ENCODE data around the gene UBE2E2. TPM values are rescaled to one million over a fixed set of nuclear protein-coding genes. Genes with fewer than 3 reads are reported as not detected.

UBE2E2 gene
- total RNA-seq, 2 donors from 2014 or later: 6.4 to 9.6 TPM

- Mint-ChIP-seq H3K4me1 (ENCODE audit: low read depth in 2 of 2) (peaks cover 31 to 32% of the 10 kb centered on the region in 2 donors), H3K36me3 (no peaks in the 10 kb centered on the region), H3K4me3 (peak overlapping the region; percentile 61), H3K27ac (peak overlapping the region; percentile 6 to 58), H3K27me3 (no peaks in the 10 kb centered on the region), H3K9me3 (no peaks in the 10 kb centered on the region)
- DNase-seq (ENCODE audit: low spot score): no peak
- peak; percentile 72 to 75 for ATAC-seq
Measured at GRCh38 chr3:23435318-23435717, 232.2 kb downstream of the UBE2E2 start.

DNA sequence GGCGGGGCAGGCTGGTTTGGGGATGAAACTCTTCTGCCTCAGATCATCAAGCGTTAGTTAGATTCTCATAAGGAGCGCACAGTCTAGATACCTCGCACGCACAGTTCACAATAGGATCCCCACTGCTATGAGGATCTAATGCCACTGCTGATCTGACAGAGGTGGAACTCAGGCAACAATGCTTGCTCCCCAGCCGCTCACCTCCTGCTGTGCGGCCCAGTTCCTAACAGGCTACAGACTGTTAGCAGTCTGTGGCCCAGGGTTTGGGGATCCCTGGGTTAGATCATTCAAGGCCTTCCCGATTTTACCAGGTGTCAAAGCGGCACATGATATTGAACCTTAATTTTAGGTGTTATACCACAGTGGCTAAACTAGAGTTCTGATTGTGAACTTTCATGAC is 232.8 kb downstream of the UBE2E2 start:
- no peak for ATAC-seq
- Mint-ChIP-seq H3K27me3 (no peaks in the 10 kb centered on the region), H3K4me3 (no peak overlapping the region), H3K27ac (peak overlapping the region in 1 of 2 donors; percentile 58), H3K4me1 (ENCODE audit: low read depth in 2 of 2) (peaks cover 30 to 34% of the 10 kb centered on the region in 2 donors), H3K9me3 (no peaks in the 10 kb centered on the region), H3K36me3 (no peaks in the 10 kb centered on the region)
- no peak for DNase-seq (ENCODE audit: low spot score)

- H3K36me3 Mint-ChIP-seq: no peaks in the 10 kb centered on the region
- peak overlapping the region; percentile 42 for H3K4me3 Mint-ChIP-seq
- DNase-seq (ENCODE audit: low spot score) (no peak), ATAC-seq (no peak)
- H3K27ac Mint-ChIP-seq: peak overlapping the region in 1 of 2 donors; percentile 55
- peaks cover 28 to 32% of the 10 kb centered on the region in 2 donors for H3K4me1 Mint-ChIP-seq (ENCODE audit: low read depth in 2 of 2)
- H3K27me3 Mint-ChIP-seq: no peaks in the 10 kb centered on the region
- no peaks in the 10 kb centered on the region for H3K9me3 Mint-ChIP-seq
Measured at GRCh38 chr3:23437484-23438145, 234.5 kb downstream of the UBE2E2 start.

DNA sequence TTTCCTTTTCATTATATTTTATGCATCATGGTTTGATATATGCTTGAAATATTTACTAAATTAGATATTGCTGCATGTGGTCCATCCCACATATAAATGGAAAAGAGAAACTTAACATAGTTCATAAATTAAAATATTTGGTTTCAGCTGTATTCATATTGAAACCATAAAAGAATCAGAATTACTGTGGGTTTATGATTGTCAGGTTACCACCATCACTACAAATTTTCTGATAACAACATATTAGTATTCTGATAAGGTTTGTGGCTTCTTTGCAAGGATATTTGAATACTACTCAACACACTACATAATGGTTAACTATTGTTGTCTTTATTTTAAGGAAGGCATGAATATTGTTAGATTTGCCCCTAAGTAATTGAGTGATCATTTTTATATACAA is 235.5 kb downstream of the UBE2E2 start:
- Mint-ChIP-seq H3K36me3 (no peaks in the 10 kb centered on the region), H3K27ac (no peak overlapping the region), H3K4me3 (peak overlapping the region; percentile 33), H3K27me3 (no peaks in the 10 kb centered on the region), H3K9me3 (no peaks in the 10 kb centered on the region), H3K4me1 (ENCODE audit: low read depth in 2 of 2) (peaks cover 34 to 43% of the 10 kb centered on the region in 2 donors)
- no peak for DNase-seq (ENCODE audit: low spot score)
- peak in 1 of 2 donors; percentile 8 for ATAC-seq

DNA sequence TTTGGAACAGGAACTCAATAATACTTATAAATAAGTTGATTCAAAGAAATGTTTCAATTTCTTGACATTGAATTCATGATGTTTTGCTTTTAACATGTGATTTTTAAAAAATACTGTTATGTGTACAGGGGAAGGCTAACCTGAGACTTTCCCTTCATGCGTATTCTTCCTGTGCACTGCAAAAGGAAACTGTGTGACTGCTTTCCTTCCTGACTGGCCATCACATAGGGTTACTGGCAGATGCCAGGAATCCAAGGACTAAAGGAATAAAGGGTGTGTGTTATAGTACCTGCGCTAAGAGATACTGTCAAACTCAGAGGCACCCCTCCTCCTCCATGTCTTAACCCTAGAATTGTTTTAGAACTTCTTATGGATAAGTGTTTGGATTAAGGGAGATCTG is 236.0 kb downstream of the UBE2E2 start:
- H3K9me3 Mint-ChIP-seq: no peaks in the 10 kb centered on the region
- peaks cover 36 to 45% of the 10 kb centered on the region in 2 donors for H3K4me1 Mint-ChIP-seq (ENCODE audit: low read depth in 2 of 2)
- peak overlapping the region; percentile 33 for H3K4me3 Mint-ChIP-seq
- H3K36me3 Mint-ChIP-seq: no peaks in the 10 kb centered on the region
- DNase-seq (ENCODE audit: low spot score) (no peak), ATAC-seq (no peak)
- peak overlapping the region; percentile 36 to 66 for H3K27ac Mint-ChIP-seq
- H3K27me3 Mint-ChIP-seq: no peaks in the 10 kb centered on the region

DNA sequence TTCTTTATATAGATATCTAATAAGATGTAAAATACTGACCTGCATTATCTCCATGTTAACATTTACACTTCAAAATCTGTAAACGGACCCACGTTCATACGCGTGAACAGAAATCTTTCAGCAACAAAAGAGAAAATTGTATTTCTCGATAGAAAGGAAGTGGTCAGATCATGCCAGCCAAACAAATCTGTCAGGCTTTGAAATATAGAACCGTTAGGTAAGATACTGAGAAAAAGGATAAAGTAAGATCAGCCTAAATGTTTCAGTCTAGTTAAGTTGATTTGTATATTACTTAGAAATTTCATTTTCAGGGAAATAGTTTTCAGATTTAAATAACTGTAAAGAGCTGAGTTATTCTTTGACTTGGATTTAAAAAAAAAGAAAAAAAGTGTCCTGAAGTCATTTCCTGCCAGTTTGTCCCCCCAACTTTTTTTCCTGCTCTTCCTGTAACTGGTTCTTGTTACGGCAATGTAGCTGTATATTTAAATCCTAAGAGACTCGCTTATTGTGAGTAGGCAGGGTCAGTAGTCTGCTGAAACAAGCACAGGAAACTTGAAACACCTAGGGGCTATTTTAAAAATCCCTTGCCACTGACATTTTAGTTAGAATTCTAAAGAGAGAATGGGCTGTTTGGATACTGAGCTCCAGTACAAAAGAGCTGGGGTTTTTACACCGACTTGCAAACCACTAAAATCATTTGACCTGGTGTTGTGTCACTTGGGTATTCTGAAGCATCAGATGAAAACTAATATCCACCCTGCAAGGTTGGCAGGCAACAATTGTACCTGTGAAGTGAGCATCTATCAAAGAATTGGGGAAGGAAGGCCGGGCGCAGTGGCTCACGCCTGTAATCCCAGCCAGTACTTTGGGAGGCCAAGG is 237.5 kb downstream of the UBE2E2 start:
- H3K36me3 Mint-ChIP-seq: no peaks in the 10 kb centered on the region
- H3K4me1 Mint-ChIP-seq (ENCODE audit: low read depth in 2 of 2): peaks cover 31 to 44% of the 10 kb centered on the region in 2 donors
- peak overlapping the region; percentile 66 for H3K4me3 Mint-ChIP-seq
- H3K9me3 Mint-ChIP-seq: no peaks in the 10 kb centered on the region
- H3K27me3 Mint-ChIP-seq: no peaks in the 10 kb centered on the region
- ATAC-seq: peak; percentile 62 to 67
- no peak for DNase-seq (ENCODE audit: low spot score)
- H3K27ac Mint-ChIP-seq: peak overlapping the region; percentile 81 to 83

DNA sequence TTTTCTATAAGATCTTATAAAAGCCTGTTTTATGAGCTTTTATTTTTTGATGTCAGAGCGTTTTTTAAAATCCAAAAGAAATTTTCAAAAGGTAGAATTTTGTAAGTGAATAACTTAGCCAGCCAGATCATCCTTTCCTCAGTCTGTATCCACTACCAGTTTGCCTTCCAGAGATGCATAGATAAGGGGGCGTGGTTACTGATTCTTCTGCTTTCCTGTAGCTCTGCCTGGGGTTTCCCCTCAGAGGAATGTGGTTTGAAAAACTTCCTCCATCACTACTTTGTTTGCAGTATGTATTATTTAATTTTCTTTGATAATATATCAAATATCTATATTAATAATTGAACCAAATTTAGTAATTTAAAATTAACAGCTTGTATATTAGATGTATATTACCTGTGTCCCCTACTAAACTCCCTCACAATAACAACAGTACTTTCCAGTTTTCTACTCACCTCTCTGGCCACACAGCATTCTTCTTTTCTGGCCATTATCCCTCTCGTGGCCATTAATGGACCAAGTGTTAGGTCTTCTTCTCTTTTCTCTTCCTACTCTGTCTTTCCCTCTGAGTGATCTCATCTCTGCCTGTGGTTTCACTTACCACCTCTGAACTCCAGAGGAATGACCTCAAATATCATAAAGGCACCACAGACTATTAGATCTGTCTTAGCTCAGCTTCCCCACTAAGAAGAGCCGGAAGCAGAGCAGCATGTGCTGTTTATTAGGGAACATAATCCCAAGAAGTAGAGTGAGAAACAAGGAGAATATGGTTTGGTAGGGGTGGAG is 239.7 kb downstream of the UBE2E2 start:
- Mint-ChIP-seq H3K27me3 (no peaks in the 10 kb centered on the region), H3K4me1 (ENCODE audit: low read depth in 2 of 2) (peaks cover 29 to 41% of the 10 kb centered on the region in 2 donors), H3K27ac (peak overlapping the region; percentile 14 to 61), H3K36me3 (no peaks in the 10 kb centered on the region), H3K9me3 (no peaks in the 10 kb centered on the region), H3K4me3 (peak overlapping the region; percentile 55)
- ATAC-seq (peak; percentile 42 to 68), DNase-seq (ENCODE audit: low spot score) (no peak)

DNA sequence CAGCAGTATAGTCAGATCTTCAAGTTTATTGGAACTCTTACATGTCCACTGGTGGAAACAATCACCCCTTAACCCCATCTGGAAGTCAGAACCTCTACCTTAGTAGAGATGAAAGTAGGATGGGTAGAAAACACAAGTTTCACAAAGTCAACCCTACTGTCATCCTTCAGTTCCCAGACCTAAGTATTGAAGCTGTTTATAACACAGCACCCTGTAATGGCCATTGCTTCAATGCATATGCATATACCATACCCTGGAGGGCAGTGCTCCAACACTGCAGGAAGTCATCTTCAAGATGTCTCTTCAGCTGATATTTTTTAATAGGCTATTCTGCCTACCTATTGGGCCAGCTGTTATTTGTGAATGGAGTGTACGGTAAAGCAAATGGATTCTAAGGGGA is 241.3 kb downstream of the UBE2E2 start:
- Mint-ChIP-seq H3K27ac (peak overlapping the region in 1 of 2 donors; percentile 11), H3K9me3 (no peaks in the 10 kb centered on the region), H3K4me1 (ENCODE audit: low read depth in 2 of 2) (peaks cover 21 to 33% of the 10 kb centered on the region in 2 donors), H3K4me3 (no peak overlapping the region), H3K36me3 (no peaks in the 10 kb centered on the region), H3K27me3 (no peaks in the 10 kb centered on the region)
- ATAC-seq: no peak
- DNase-seq (ENCODE audit: low spot score): no peak

- no peak overlapping the region for H3K27ac Mint-ChIP-seq
- H3K9me3 Mint-ChIP-seq: no peaks in the 10 kb centered on the region
- H3K4me3 Mint-ChIP-seq: no peak overlapping the region
- no peak for ATAC-seq
- no peaks in the 10 kb centered on the region for H3K36me3 Mint-ChIP-seq
- H3K4me1 Mint-ChIP-seq (ENCODE audit: low read depth in 2 of 2): peaks cover 11 to 21% of the 10 kb centered on the region in 2 donors
- no peak for DNase-seq (ENCODE audit: low spot score)
- H3K27me3 Mint-ChIP-seq: no peaks in the 10 kb centered on the region
Measured at GRCh38 chr3:23446301-23446700, 243.2 kb downstream of the UBE2E2 start.

- no peak overlapping the region for H3K4me3 Mint-ChIP-seq
- H3K36me3 Mint-ChIP-seq: no peaks in the 10 kb centered on the region
- H3K27me3 Mint-ChIP-seq: peaks cover 0 to 1% of the 10 kb centered on the region in 2 donors
- ATAC-seq: no peak
- no peak overlapping the region for H3K27ac Mint-ChIP-seq
- no peaks in the 10 kb centered on the region for H3K9me3 Mint-ChIP-seq
- peaks cover 3 to 4% of the 10 kb centered on the region in 2 donors for H3K4me1 Mint-ChIP-seq (ENCODE audit: low read depth in 2 of 2)
- DNase-seq (ENCODE audit: low spot score): no peak
Measured at GRCh38 chr3:23448998-23449537, 245.9 kb downstream of the UBE2E2 start.

DNA sequence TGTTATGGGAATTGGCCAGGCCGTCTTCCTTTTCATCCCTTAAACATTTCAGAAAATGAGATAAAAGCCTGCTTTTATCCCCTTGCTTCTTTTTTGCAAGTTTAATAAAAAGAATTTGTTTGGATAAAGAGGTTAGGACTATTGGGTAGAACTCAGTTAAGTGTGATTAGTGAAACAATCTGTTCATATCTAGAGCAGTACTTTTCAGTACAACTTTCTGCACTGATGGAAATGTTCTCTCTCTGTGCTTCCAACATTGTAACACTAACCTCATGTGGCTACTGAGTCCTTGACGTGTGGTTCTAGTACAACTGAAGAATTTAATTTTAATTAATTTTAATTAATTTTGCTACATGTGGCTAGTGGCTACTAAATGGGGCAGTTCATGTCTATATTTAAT is 246.9 kb downstream of the UBE2E2 start:
- no peak for ATAC-seq

GRCh38 chr3:23450806-23451205 is 247.7 kb downstream of the UBE2E2 start:
- Mint-ChIP-seq H3K9me3 (no peaks in the 10 kb centered on the region), H3K27ac (no peak overlapping the region), H3K4me3 (no peak overlapping the region), H3K36me3 (no peaks in the 10 kb centered on the region), H3K27me3 (peaks cover 2 to 7% of the 10 kb centered on the region in 2 donors), H3K4me1 (ENCODE audit: low read depth in 2 of 2) (peaks cover 3 to 9% of the 10 kb centered on the region in 2 donors)
- DNase-seq (ENCODE audit: low spot score): no peak
- ATAC-seq: no peak

More for the DNA sequence above, 246.9 kb downstream of the UBE2E2 start:
- H3K9me3 Mint-ChIP-seq: no peaks in the 10 kb centered on the region
- H3K27me3 Mint-ChIP-seq: peaks cover 2 to 7% of the 10 kb centered on the region in 2 donors
- peaks cover 3 to 9% of the 10 kb centered on the region in 2 donors for H3K4me1 Mint-ChIP-seq (ENCODE audit: low read depth in 2 of 2)
- no peak overlapping the region for H3K27ac Mint-ChIP-seq
- no peak for DNase-seq (ENCODE audit: low spot score)
- no peak overlapping the region for H3K4me3 Mint-ChIP-seq
- H3K36me3 Mint-ChIP-seq: no peaks in the 10 kb centered on the region

GRCh38 chr3:23452408-23452807 is 249.3 kb downstream of the UBE2E2 start:
- DNase-seq (ENCODE audit: low spot score) (no peak), ATAC-seq (no peak)
- Mint-ChIP-seq H3K36me3 (no peaks in the 10 kb centered on the region), H3K4me3 (no peak overlapping the region), H3K27ac (no peak overlapping the region), H3K27me3 (peaks cover 2 to 7% of the 10 kb centered on the region in 2 donors), H3K4me1 (ENCODE audit: low read depth in 2 of 2) (peaks cover 3 to 9% of the 10 kb centered on the region in 2 donors), H3K9me3 (peaks cover 5% of the 10 kb centered on the region)

All from natural killer cell treated with Interleukin-12 subunit alpha and Interleukin-12 subunit beta and Interleukin-15 and Interleukin-18, amount 100 ng/mL, for 72 hours (primary cell).